Calu3 (cell line): ENCODE data around the gene MYADM. TPM values are rescaled to one million over a fixed set of nuclear protein-coding genes. Genes with fewer than 3 reads are reported as not detected.

Experiments
- BruUV-seq: library from RNA; stranded (reverse); fragments of 400-500 nt; replicated peaks from 2 replicates; lab custom pipeline; 2021; lab: Mats Ljungman, UMichigan
- CTCF ChIA-PET: fragments of 300-600 bp; sonication (Branson Sonifier 250); formaldehyde crosslinking; loops from one replicate; lab custom pipeline; 2022; ENCODE audit warnings: antibody characterized with exemption; lab: Charles Lee
- DNase-seq: peaks from one replicate; pipeline ENCODE4 v3.0.0; 2022
- H3K27ac Mint-ChIP-seq: one replicate; pipeline ENCODE4 v1.8.0; 2022; ENCODE audit warnings: mixed read lengths; ENCODE audit not compliant: unreplicated experiment
- H3K27me3 Mint-ChIP-seq: one replicate; pipeline ENCODE4 v1.8.0; 2022; ENCODE audit warnings: mixed read lengths; ENCODE audit not compliant: unreplicated experiment
- H3K36me3 Mint-ChIP-seq: one replicate; pipeline ENCODE4 v1.8.0; 2022; ENCODE audit warnings: mild to moderate bottlenecking, moderate library complexity, mixed read lengths; ENCODE audit not compliant: insufficient read depth, unreplicated experiment
- H3K4me1 Mint-ChIP-seq: one replicate; pipeline ENCODE4 v1.8.0; 2022; ENCODE audit warnings: mild to moderate bottlenecking, low read depth, mixed read lengths; ENCODE audit not compliant: unreplicated experiment
- H3K4me3 Mint-ChIP-seq: one replicate; pipeline ENCODE4 v1.8.0; 2022; ENCODE audit warnings: mild to moderate bottlenecking, low read depth, moderate library complexity, mixed read lengths; ENCODE audit not compliant: unreplicated experiment
- H3K9me3 Mint-ChIP-seq: one replicate; pipeline ENCODE4 v1.8.0; 2022; ENCODE audit warnings: low read depth, mixed read lengths; ENCODE audit not compliant: unreplicated experiment
- CTCF ChIP-seq: fragments of 200-600 bp; IDR thresholded peaks from one replicate; pipeline ENCODE4 v1.8.0; 2022; ENCODE audit warnings: antibody characterized with exemption; ENCODE audit not compliant: unreplicated experiment
- intact Hi-C: fragments of 100-400 bp; cut with micrococcal nuclease; formaldehyde crosslinking; loops from one replicate; pipeline ENCODE4 v1.10.0; 2022; ENCODE audit not compliant: unreplicated experiment
- total RNA-seq: library from RNA; stranded (reverse); gene quantifications from 2 replicates; pipeline ENCODE4 v1.2.3, GENCODE V29; 2022

MYADM gene
- total RNA-seq, 1 experiment from 2014 or later: 464 TPM

- no peak for DNase-seq
- no peak for TF ChIP-seq CTCF
- peaks cover 39% of the 10 kb centered on the region for H3K27me3 Mint-ChIP-seq
- no peak overlapping the region for H3K27ac Mint-ChIP-seq
- CTCF ChIA-PET: no interaction called here
- H3K36me3 Mint-ChIP-seq: peaks cover 6% of the 10 kb centered on the region
- H3K4me3 Mint-ChIP-seq: no peak overlapping the region
- no TSS peak for BruUV-seq
- peaks cover 3% of the 10 kb centered on the region for H3K9me3 Mint-ChIP-seq
- peaks cover 4% of the 10 kb centered on the region for H3K4me1 Mint-ChIP-seq
- intact Hi-C loops: no loop called here
These were observed 47.3 kb downstream of the MYADM start for GRCh38 chr19:53915000-53915399.

GRCh38 chr19:53916004-53916403 lies 48.3 kb downstream of the MYADM start:
- peaks cover 29% of the 10 kb centered on the region for H3K27me3 Mint-ChIP-seq

GRCh38 chr19:53917356-53917755 lies 49.7 kb downstream of the MYADM start:
- no peak for TF ChIP-seq CTCF
- Mint-ChIP-seq H3K27me3 (peaks cover 18% of the 10 kb centered on the region), H3K4me3 (no peak overlapping the region), H3K36me3 (peaks cover 6% of the 10 kb centered on the region), H3K9me3 (peaks cover 3% of the 10 kb centered on the region), H3K27ac (no peak overlapping the region), H3K4me1 (no peaks in the 10 kb centered on the region)
- no TSS peak for BruUV-seq
- intact Hi-C loops: no loop called here
- CTCF ChIA-PET: interaction anchor here (0.6 to 1.3 kb wide), 3 partner anchors 11 to 180 kb away, joined by 3 to 9 read pairs (median 5); no protein-coding TSS in a partner anchor
- no peak for DNase-seq

More at GRCh38 chr19:53916004-53916403, 48.3 kb downstream of the MYADM start:
- H3K27ac Mint-ChIP-seq: no peak overlapping the region
- no TSS peak for BruUV-seq
- peaks cover 3% of the 10 kb centered on the region for H3K9me3 Mint-ChIP-seq
- CTCF ChIA-PET: interaction anchor here (0.7 kb wide), 1 partner anchor 113 kb away, joined by 7 read pairs; no protein-coding TSS in a partner anchor
- intact Hi-C loops: no loop called here
- no peaks in the 10 kb centered on the region for H3K4me1 Mint-ChIP-seq
- no peak for DNase-seq
- no peak for TF ChIP-seq CTCF
- peaks cover 6% of the 10 kb centered on the region for H3K36me3 Mint-ChIP-seq
- no peak overlapping the region for H3K4me3 Mint-ChIP-seq

Other genes with a start within 250 kb of the MYADM start
- gene DPRX, start 235.9 kb upstream of the MYADM start, total RNA-seq: not detected in 2 replicates
- 0.15 TPM in 1 of 2 replicates, not detected in the other for gene NLRP12, start 43.6 kb upstream of the MYADM start, total RNA-seq
- gene PRKCG, start 14.3 kb downstream of the MYADM start, total RNA-seq: 45.4 and 59.6 TPM in 2 replicates
- not detected in 2 replicates for gene CACNG7, start 41.4 kb downstream of the MYADM start, total RNA-seq
- gene CACNG8, start 95.1 kb downstream of the MYADM start, total RNA-seq: 13.4 and 19.0 TPM in 2 replicates
- 137 and 144 TPM in 2 replicates for gene CACNG6, start 123.8 kb downstream of the MYADM start, total RNA-seq
- not detected in 2 replicates for gene VSTM1, start 196.0 kb downstream of the MYADM start, total RNA-seq
- not detected in 2 replicates for gene TARM1, start 213.5 kb downstream of the MYADM start, total RNA-seq
- 0.54 and 0.64 TPM in 2 replicates for gene OSCAR, start 232.9 kb downstream of the MYADM start, total RNA-seq
- gene NDUFA3, start 235.0 kb downstream of the MYADM start, total RNA-seq: 228 and 255 TPM in 2 replicates
- 30.8 and 34.2 TPM in 2 replicates for gene TFPT, start 247.8 kb downstream of the MYADM start, total RNA-seq
- gene PRPF31, start 247.9 kb downstream of the MYADM start, total RNA-seq: 106 TPM in 2 replicates